ENCODE data around the gene MATN1.

DNA sequence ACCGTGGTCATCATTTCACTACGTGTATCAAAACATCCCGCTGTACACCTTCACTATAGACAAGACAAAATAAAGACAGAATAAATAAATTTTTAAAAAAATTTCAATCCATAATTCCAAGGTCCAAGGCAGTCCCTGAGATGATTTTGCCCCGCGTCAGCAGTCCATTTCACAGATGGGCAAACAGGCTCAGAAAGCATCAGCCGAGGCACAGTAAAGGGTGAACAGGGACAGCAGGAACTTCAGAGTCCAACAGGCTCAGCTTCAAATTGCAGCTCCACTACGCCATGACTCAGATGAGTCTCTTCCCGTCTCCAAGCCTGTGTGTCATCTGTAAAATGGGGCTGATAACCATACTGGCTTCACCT, 15.0 kb downstream of the MATN1 start:
- TF ChIP-seq POLR2A (IDR thresholded peaks at IDR 0.05; ENCODE audit: low read length) (no peak), GATA1 (IDR thresholded peaks at IDR 0.05; ENCODE audit: low read depth, low read length) (no peak)
